ENCODE data around the gene ARHGEF28.
A peak's percentile ranks its signal among the peaks of the same experiment; 100 is the strongest.

The ARHGEF28 gene

DNA sequence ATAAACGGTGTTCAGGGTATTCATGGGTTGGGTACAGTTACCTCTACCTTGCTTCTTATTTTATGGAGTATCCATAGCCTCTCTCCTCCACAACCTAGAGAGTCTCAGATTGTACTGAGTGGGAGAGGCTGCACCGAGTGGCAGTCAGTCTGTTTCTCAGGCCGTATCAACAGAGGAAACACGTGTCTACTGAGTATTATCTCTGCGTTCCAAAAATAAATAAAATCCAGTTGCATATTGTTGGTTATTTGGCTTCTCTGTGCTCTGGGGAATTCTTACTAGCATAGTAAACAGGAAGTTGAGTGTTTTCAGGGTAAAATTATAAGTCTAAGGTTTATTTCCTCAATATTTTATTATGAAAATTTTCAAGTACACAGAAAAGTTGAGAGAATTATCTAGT lies 231.0 kb downstream of the ARHGEF28 start:
- no peak for DNase-seq (ENCODE audit: low read depth)

DNA sequence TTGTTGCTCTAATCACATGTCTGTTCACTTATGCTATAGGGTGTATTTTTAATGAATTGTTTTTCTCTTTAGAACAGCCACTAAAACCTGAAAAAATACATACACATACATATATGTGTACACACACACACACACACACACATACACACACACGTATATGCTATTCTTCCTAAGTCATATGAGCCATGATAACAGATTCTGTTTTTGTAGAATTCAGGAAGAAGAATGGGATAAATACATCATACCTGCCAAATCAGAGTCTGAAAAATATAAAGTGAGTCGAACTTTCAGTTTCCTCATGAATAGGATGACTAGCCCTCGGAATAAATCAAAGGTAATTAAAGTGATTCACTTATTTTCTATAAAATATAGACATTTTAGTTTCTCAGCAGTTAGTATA lies 231.4 kb downstream of the ARHGEF28 start:
- no peak for DNase-seq (ENCODE audit: low read depth)

DNA sequence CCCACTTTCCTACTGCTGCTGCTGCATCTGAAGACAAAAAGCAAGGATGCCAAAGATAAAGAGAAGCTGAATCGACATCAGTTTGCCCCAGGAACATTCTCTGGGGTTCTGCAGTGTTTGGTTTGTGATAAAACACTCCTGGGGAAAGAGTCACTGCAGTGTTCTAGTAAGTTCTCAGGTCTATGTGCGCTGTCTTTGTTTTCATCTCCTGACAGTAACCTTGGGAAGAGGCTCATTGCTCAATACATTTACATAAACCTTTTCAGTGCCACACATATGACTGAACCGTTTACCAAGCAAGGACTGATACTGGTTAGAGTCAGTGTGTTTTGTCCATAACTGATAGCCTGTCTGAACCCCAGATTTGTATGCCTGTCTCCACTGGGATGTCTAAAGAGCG lies 232.1 kb downstream of the ARHGEF28 start:
- no peak for DNase-seq (ENCODE audit: low read depth)

DNA sequence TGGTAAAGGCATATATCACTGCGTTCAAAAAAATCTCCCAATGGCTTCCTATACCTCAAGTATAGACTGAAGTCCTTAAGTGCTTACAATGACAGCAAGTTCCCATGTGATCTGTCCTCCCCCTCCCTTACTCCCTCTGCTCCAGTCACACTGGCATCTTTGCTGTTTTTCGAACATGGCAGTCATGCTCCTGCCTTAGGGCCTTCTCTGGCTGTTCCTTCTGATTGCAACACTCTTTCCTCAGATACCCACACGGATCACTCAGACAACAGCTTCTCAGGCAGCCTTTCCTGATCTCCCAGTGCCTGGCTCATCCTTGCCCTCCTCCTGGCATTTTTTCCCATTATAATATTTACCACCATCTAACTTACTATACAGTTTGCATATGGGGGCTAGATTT lies 232.8 kb downstream of the ARHGEF28 start:
- DNase-seq (ENCODE audit: low read depth) = no peak

DNA sequence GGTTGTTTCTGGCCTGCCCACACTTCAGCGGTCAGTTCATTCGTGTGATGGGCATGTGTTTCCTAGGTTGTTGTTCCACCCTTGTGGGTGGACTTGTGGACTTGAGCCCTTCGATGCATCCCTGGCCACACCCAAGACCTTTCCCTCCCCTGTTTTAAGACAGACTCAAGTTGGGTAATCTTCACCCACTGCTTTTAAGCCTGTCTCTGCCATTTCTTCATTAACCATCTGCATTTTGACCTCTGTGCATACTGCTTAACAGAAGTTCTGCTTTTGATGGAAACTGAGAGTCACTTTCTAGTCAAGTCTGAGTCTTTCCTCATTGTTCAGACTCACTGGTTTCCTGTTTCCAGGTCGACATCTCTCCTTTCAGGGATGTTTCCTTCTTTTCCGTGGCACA lies 233.7 kb downstream of the ARHGEF28 start:
- no peak for DNase-seq (ENCODE audit: low read depth)

DNA sequence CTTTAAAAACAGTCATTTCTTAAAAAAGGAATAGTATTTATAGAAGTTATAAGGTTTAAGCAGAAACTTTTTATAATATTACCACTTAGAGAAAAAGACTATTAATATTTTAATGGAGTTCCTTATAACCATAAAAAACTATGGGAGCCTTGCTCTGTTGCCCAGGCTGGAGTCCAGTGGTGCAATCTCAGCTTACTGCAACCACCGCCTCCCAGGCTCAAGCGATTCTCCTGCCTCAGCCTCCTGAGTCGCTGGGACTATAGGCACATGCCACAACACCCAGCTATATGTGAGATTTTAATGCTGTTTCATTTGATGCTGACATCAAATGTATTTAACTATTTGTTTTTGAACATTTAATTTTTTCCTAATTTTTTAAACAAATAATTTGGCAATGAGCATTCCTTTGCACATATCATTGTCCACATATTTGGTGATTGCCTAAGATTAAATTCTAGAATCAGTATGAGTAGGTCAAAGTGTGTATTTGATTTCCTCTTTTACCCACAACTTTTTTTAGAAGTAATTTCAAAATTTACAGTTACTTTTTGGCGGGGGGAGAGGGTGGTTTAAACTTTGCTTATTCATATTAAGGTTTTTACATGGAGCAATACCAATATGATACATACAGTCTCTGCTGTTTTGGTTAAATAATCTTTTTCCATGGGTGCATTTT lies 235.5 kb downstream of the ARHGEF28 start:
- no peak for DNase-seq (ENCODE audit: low read depth)

DNA sequence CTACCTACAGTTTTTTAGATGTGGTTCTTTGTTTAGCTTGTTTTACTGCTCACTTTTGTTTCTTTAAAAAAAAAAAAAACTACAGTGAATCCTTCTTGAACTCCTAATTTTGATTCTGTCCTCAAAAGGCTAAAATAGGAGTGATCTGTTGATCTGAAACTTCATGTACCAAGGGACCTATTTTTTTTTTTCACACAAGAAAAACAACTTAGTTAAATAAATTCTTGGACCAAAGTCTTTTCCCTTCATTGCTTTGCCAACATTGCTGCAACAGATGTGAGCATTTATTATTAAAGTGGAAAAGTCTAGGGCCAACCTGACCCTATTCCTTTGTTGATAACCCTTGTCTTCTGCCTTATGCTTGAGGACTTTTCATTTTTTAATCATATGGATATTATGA lies 236.8 kb downstream of the ARHGEF28 start:
- DNase-seq (ENCODE audit: low read depth) = no peak

DNA sequence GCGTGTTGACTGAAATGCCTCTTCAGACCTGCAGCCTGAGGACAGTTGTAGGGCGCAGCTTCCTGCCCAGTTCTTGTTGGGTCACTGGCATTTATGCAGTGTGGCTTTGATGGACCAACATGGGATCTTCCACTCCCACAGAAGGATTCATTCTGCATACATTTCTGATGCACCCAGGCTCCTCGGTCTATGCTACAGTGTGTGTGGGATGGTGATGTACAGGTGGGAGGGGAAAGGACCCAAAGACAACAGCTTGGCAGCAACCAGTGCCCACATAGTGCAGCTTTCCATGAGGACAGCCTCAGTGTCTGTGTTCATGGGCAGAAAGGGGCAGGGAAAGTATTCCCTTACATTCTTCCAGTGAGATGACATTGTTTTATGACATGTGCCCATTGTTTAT lies 237.9 kb downstream of the ARHGEF28 start:
- no peak for DNase-seq (ENCODE audit: low read depth)

DNA sequence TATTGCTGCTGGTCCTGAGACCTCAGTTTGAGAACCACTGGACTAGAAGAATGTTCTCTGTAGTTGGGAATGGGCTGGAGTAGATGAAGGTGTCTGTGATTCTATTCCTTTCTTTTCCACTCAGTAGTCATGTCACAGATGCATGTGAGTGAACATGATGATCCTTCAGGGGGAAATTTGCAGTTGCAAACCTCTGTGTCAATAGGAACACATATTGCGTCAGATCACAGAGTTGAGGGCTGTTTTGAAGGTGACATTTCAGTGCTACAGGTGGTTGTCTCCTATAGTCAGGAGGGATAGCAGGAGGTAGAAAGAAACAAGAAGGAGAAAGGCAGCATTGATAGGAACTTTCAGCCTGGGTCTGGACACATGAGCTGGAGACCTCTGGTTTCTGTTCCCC lies 239.3 kb downstream of the ARHGEF28 start:
- DNase-seq (ENCODE audit: low read depth) = no peak

DNA sequence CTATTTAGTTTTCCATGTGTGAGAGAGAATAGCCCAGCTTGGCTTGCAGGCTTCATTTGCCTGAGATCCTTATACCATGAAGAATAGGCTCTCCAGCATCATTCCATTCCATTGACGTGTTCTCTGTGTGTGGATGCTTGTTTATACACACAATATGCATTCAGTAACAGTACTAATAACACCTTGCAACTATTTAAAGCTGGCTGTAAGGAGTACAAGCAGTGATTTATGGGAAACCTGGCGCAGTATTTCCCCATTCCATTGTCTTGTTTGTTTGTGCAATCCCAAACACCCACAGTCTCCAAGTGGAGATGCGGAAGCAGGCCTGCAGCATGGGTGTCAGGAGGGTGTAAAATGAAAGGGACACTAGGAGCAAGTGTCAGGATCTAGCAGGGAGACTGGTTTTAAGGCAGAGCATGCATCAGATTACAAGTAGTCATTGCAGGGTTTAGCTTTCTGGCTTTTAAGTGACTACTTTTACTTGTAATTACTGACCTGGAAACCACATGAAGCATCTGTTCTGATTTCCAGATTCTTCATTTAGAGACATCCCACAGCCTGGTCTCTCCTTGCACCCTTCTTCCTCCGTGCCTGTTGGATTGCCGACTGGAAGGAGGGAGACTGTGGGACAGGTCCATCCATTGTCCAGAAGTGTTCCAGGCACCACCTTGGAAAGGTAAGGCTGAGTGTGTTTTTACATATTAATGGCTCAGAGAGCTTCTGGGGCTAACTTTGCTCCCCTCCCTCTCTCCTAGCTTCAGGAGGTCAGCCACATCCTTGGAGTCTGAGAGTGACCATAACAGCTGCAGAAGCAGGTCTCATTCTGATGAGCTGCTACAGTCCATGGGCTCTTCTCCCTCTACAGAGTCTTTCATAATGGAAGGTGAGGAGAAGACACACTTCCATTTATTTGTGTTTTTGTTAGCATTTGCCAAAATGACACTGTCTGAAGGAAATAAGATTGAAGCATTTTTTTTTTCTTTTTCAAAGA lies 241.6 kb downstream of the ARHGEF28 start:
- DNase-seq (ENCODE audit: low read depth) = peak; percentile 36

DNA sequence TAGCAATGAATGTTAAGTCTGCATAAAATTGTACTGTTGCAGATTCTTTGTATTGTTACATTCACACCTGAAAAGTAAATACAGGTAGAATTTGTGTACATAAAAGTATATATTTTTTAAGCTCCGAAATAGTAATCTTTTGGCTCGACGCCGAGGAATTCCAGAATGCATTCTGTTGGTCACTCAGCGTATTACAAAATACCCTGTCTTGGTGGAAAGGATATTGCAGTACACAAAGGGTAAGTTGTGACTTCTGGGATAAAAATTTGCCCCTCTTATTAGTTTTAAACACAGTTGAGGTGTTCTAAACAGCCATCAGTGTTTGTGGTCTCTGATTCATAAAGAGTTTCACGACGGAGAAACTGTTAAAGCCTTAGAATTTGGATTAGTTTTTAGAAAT lies 257.6 kb downstream of the ARHGEF28 start:
- no peak for DNase-seq (ENCODE audit: low read depth)

DNA sequence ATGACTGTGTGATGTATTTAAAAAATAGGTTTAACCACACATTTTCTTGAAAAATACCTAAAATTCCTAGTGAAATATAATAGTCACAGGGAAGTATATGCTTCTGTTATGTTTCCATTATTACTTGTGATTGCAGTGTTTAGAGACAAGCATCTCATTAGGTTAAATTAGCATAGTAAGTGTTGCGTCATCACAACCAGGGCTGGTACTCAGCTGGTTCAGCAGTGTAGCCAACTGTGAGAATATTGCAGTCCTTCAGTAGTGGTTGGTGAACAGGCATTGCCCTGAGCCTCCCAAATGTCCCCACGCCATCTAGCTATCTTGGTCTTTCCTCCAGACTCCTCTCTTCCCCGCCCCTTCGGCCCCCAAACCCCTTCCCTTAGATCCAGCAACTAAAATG lies 261.7 kb downstream of the ARHGEF28 start:
- no peak for DNase-seq (ENCODE audit: low read depth)

DNA sequence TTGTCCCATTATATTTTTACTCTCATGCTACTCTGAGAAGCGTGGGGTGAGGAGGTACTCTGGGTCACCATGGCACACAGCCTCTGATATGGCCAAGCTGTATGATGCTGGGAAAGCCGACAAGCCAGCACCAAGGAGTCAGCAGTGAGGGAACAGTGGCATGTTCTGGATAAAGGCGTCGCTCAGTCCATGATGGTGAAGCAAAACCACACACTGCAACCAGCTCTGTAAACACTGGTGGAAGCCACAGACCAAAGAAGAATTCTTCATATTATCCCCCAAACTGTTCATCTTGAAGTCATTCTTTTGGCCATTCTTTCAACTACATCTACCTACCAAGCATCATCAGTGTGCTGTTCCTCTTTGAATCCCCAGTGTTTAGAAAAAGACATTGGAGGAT lies 264.6 kb downstream of the ARHGEF28 start:
- no peak for DNase-seq (ENCODE audit: low read depth)

DNA sequence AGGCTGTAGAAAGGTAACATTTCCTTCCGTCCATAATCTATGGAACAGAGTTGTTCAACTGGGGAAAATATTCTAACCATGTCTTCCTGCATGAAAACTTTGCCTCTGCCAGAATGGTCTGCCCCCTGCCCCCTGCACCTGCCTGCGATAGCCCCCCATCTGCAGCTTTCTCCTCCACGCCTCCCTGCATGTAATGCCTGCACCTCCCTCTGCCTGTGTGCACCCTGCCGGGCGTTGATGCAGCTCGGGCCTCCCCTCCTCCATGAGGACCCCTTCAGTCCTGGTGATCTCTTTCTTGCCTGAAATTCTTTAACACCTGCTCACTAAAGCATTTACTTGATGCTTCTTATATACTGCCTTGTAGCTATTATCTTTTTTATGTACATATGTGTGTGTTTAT lies 266.2 kb downstream of the ARHGEF28 start:
- no peak for DNase-seq (ENCODE audit: low read depth)

DNA sequence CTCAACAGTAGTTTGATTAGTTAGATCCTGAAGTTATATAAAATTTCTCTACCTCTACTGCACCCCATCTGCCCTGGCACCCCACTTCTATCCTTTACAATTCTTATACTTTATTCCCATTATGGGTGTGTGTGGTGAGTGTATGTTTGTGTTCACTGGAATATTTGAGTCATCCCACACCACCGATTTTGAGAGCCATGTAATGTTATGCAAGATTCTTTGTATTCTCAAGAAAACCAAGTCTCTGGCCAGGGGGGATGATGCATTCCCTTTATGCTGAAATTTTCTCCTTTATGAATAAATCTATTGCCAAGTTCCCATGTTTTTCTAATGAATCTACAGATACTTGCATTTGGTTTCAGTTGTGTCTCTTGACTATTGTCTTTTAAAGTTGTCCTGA lies 266.8 kb downstream of the ARHGEF28 start:
- DNase-seq (ENCODE audit: low read depth) = peak; percentile 69

DNA sequence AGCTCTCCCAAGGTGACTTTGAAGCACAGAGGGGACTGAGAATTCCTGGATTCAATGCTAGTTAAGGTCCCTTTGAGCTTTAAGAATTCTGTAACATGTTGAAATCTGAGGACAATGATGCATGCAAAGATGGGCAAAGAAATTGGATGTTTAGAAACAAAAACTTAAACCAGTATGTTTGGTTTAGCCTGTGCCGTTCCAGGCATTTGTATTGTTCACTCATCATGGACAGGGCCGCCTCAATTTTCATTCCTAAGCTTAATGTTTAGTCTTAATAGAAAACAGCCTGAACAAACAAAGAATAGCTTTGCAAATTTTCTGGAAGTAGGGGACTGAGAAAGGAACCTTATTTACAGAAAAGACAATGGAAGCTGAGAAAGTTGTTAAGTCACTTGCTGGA lies 267.8 kb downstream of the ARHGEF28 start:
- DNase-seq (ENCODE audit: low read depth) = no peak

DNA sequence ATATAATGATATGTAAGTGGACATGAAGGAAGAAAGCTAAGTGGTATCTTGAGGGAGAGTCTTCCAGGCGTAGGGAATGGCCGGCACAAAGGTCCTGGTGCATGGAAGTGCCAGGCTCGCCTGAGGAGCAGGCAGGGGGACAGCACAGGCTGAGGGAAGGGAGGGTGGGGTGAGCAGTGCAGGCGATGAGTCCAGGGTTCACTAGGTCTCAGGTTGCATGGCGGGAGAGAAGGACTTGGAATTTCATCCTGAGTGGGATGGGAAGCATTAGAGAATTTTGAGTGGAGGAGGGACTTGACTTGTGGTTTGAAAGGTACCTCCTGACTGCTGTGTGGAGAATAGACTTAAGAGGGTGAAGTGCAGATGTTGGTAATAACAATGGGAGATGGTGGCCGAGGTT lies 268.9 kb downstream of the ARHGEF28 start:
- DNase-seq (ENCODE audit: low read depth) = no peak

DNA sequence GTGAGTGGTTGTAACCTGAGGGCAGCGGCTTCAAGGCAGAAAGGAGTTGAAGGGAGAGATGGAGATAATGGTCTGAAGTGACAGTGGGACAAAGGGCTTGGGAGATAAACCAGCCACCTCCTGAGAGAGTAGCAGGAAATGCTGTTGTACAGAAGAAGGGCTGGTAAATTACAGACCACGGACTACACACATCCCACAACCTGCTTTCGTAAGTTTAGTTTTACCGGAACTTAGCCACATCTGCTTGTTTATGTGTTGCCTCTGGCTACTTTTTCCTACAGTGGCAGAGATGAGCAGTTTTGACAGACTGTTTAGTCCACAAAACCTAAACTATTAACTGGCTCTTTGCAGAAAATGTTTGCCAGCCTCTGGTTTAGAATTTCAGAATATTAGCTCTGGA lies 269.5 kb downstream of the ARHGEF28 start:
- DNase-seq (ENCODE audit: low read depth) = no peak

DNA sequence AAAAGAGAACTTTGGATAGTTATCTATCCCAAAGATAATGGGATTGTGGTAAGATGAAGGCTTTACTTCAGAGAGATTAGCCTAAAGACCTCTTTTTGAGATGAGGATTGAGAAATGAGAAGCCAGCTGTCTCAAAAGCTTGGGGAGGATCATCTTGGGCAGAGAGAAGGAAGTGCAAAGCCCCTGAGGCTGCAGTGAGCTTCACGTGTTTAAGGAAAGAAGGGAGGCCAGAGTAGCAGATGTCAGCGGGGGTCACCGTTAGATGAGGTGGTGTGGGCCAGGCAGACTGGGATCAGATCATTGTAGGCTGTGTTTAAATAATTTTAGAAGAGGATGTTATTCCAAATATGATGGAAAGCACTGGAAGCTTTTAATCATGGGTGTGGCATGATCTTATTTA lies 270.1 kb downstream of the ARHGEF28 start:
- DNase-seq (ENCODE audit: low read depth) = no peak

DNA sequence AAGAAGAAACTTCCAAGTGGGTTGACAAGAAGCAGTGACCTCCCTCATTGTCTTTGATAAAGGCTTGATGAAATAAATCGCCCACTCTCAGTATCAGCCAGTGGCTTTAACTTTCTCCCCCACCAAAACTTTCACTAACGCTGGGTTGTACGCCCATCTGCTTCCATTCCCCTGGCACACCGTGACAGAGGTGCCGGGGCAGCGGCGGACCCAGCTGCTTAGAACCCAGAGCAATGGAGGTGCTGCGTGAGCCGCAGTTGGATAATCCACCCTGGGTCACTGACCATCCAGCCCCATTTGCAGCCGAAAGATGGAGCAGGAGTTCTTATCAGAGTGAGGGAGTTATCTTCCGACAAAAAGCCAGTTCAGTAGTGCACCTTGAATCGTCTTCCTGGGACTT lies 270.7 kb downstream of the ARHGEF28 start:
- DNase-seq (ENCODE audit: low read depth) = no peak

DNA sequence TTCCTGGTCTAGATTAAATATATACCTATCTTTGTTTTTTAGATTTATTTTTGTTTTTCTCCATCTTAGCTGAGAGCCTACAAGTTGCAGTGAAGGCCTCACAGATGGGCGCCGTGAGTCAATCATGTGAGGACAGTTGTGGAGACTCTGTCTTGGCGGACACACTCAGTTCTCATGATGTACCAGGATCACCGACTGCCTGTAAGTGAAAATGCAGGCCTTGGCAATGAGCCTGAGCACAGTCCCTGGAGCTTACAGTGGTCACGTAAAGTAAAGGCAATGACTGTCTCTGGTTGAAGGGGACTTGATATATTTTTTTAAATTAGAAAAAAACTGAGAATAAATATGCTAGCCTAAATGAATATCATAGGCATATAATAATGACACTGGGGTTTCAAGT lies 271.9 kb downstream of the ARHGEF28 start:
- no peak for DNase-seq (ENCODE audit: low read depth)

DNA sequence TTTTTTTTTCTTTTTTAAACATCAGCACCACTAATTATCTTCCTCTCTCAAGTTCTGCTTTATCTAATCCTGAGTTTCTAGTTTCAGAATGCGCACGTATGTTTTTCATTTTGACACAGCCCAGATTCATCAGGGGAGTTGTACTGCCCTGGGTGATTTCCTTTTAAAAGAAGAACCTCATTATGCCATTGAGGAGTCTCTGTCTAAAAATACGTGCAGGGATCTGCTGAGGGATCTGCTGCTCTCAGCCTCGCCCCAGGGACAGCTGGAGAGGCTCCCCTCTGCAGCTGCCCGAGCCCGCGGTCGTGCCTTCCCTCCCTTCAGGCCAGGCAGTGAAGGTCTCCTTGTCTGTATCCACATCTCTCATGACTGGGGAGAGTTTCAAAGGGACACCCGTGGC lies 273.1 kb downstream of the ARHGEF28 start:
- DNase-seq (ENCODE audit: low read depth) = no peak

DNA sequence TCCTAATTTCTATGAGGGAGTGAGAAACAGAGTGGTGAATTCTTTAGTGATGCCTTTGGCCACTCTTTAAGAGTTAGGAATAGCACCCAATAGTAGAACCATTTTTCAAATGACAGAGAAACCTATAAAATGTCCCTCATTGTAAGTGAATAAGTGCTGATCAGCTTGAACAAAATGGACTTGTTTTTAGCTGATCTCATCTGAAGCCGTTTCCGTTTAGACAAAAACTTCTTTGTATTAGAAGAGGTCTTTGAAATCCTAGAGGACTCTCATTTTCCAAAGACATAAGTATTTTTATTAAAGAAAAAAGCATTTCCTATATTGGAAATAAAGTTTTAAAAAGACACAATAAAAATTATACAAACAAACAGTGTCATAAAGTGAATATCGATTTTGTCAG lies 273.9 kb downstream of the ARHGEF28 start:
- no peak for DNase-seq (ENCODE audit: low read depth)

DNA sequence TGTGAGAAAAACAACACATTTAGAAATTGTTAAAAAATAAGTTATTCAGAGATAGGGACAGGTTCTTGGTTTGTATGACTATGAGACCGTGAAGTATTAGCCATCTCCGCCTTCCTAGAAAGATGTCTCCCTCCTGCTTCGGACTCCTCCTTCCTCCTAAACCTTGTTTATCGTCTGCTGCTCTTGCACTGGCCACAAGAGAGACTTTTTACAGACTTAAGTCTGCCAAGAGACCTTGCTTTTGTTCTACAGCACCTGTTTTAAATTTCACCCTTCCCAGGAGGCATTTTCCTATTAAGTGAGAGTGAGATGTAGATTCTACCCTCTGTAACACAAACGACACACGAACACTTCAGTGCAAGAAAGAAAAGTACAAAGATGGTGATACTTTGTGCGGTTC lies 274.6 kb downstream of the ARHGEF28 start:
- no peak for DNase-seq (ENCODE audit: low read depth)

All from GM04504 (cell line).